BLaER1 (cell line): ENCODE results near the gene TPSG1.
"Not testable (repeated sequence)": the region's sequence is repeated elsewhere in the genome, so short reads cannot be mapped to it uniquely, and the experiment has no call there.

Experiments used
- H3K27ac ChIP-seq: shearing (Covaris generic); formaldehyde crosslinking; 2 replicates; pipeline ENCODE4 v1.8.1; 2022
- H3K27me3 ChIP-seq: shearing (Covaris generic); formaldehyde crosslinking; 2 replicates; pipeline ENCODE4 v1.8.1; 2022
- H3K36me3 ChIP-seq: shearing (Covaris generic); formaldehyde crosslinking; 2 replicates; pipeline ENCODE4 v1.8.1; 2022
- H3K4me1 ChIP-seq: shearing (Covaris generic); formaldehyde crosslinking; 2 replicates; pipeline ENCODE4 v1.8.1; 2022
- H3K4me2 ChIP-seq: shearing (Covaris generic); formaldehyde crosslinking; 2 replicates; pipeline ENCODE4 v1.8.1; 2022
- H3K4me3 ChIP-seq: shearing (Covaris generic); formaldehyde crosslinking; 2 replicates; pipeline ENCODE4 v1.8.1; 2022
- H3K9ac ChIP-seq: shearing (Covaris generic); formaldehyde crosslinking; 2 replicates; pipeline ENCODE4 v1.8.1; 2022
- H3K9me3 ChIP-seq: shearing (Covaris generic); formaldehyde crosslinking; 2 replicates; pipeline ENCODE4 v1.8.1; 2022
- H4K20me1 ChIP-seq: shearing (Covaris generic); formaldehyde crosslinking; 2 replicates; pipeline ENCODE4 v1.8.1; 2022
- Cebpa-rat ChIP-seq: shearing (Covaris generic); IDR thresholded peaks from 2 replicates; pipeline ENCODE4 v1.8.1; 2022

The TPSG1 gene

GRCh38 chr16:1193825-1194581 lies 31.1 kb downstream of the TPSG1 start:
- H3K9ac ChIP-seq, result no peak overlapping the region
- H3K4me2 ChIP-seq, result no peak overlapping the region; the same call in 1 of the 2 replicates
- no peaks in the 10 kb centered on the region for H3K27me3 ChIP-seq
- no peak for TF ChIP-seq Cebpa-rat
- H3K9me3 ChIP-seq, result no peaks in the 10 kb centered on the region
- H3K4me1 ChIP-seq, result peaks cover 45% of the 10 kb centered on the region
- no peak overlapping the region for H3K27ac ChIP-seq
- peaks cover 92% of the 10 kb centered on the region for H4K20me1 ChIP-seq
- no peaks in the 10 kb centered on the region for H3K36me3 ChIP-seq
- no peak overlapping the region for H3K4me3 ChIP-seq

GRCh38 chr16:1193143-1193824 lies 31.8 kb downstream of the TPSG1 start:
- no peak overlapping the region for H3K9ac ChIP-seq
- H4K20me1 ChIP-seq, result peaks cover 96% of the 10 kb centered on the region
- H3K4me2 ChIP-seq, result peak overlapping the region; percentile 3
- H3K4me1 ChIP-seq, result peaks cover 52% of the 10 kb centered on the region
- TF ChIP-seq Cebpa-rat, result no peak
- H3K36me3 ChIP-seq, result no peaks in the 10 kb centered on the region
- H3K9me3 ChIP-seq, result no peaks in the 10 kb centered on the region
- H3K4me3 ChIP-seq, result no peak overlapping the region
- no peaks in the 10 kb centered on the region for H3K27me3 ChIP-seq
- no peak overlapping the region for H3K27ac ChIP-seq

- no peak for TF ChIP-seq Cebpa-rat
- no peak overlapping the region for H3K9ac ChIP-seq
- H4K20me1 ChIP-seq, result peaks cover 96% of the 10 kb centered on the region
- no peak overlapping the region for H3K4me3 ChIP-seq
- peaks cover 59% of the 10 kb centered on the region for H3K4me1 ChIP-seq
- H3K9me3 ChIP-seq, result no peaks in the 10 kb centered on the region
- no peak overlapping the region for H3K27ac ChIP-seq
- H3K27me3 ChIP-seq, result 0 out of 2 replicates have a peak, but pooled peaks cover 6% of the 10 kb centered on the region
- H3K36me3 ChIP-seq, result no peaks in the 10 kb centered on the region
- H3K4me2 ChIP-seq, result peak overlapping the region; percentile 3
Measured at GRCh38 chr16:1192384-1193073, 32.5 kb downstream of the TPSG1 start.

- H3K36me3 ChIP-seq, H3K4me2 ChIP-seq, H3K9ac ChIP-seq, H3K4me3 ChIP-seq, H3K27ac ChIP-seq, H3K27me3 ChIP-seq, H3K9me3 ChIP-seq: not testable (repeated sequence)
- Histone ChIP-seq H3K4me1 (peaks cover 58% of the 10 kb centered on the region), H4K20me1 (peaks cover 96% of the 10 kb centered on the region)
Measured at GRCh38 chr16:1190789-1191188, 34.3 kb downstream of the TPSG1 start.

- H3K4me2 ChIP-seq, result peak overlapping the region; percentile 80
- peaks cover 98% of the 10 kb centered on the region for H4K20me1 ChIP-seq
- H3K36me3 ChIP-seq, result peaks cover 8% of the 10 kb centered on the region; the same call in 1 of the 2 replicates
- no peaks in the 10 kb centered on the region for H3K9me3 ChIP-seq
- 0 out of 2 replicates have a peak, but pooled peaks cover 6% of the 10 kb centered on the region for H3K27me3 ChIP-seq
- H3K4me3 ChIP-seq, result no peak overlapping the region
- H3K27ac ChIP-seq, result no peak overlapping the region
- H3K9ac ChIP-seq, result no peak overlapping the region
- peaks cover 62% of the 10 kb centered on the region for H3K4me1 ChIP-seq
- TF ChIP-seq Cebpa-rat, result no peak
Measured at GRCh38 chr16:1189455-1189854, 35.6 kb downstream of the TPSG1 start.

GRCh38 chr16:1188432-1189189 lies 36.5 kb downstream of the TPSG1 start:
- H3K9me3 ChIP-seq, result no peaks in the 10 kb centered on the region
- no peak overlapping the region for H3K27ac ChIP-seq
- peaks cover 98% of the 10 kb centered on the region for H4K20me1 ChIP-seq
- peak overlapping the region; percentile 80 for H3K4me2 ChIP-seq
- H3K9ac ChIP-seq, result no peak overlapping the region
- H3K27me3 ChIP-seq, result 0 out of 2 replicates have a peak, but pooled peaks cover 6% of the 10 kb centered on the region
- TF ChIP-seq Cebpa-rat, result no peak
- peaks cover 67% of the 10 kb centered on the region for H3K4me1 ChIP-seq
- H3K36me3 ChIP-seq, result peaks cover 8% of the 10 kb centered on the region; the same call in 1 of the 2 replicates
- H3K4me3 ChIP-seq, result no peak overlapping the region

- peaks cover 83% of the 10 kb centered on the region for H3K4me1 ChIP-seq
- not testable (repeated sequence) for H3K27me3 ChIP-seq, H3K27ac ChIP-seq, H3K36me3 ChIP-seq, H3K9me3 ChIP-seq, H3K4me3 ChIP-seq, H3K9ac ChIP-seq, H3K4me2 ChIP-seq
- H4K20me1 ChIP-seq, result peaks cover 98% of the 10 kb centered on the region
Measured at GRCh38 chr16:1185460-1186207, 39.4 kb downstream of the TPSG1 start.

- no peak overlapping the region for H3K27ac ChIP-seq
- peaks cover 98% of the 10 kb centered on the region for H4K20me1 ChIP-seq
- H3K4me2 ChIP-seq, result no peak overlapping the region; the same call in 1 of the 2 replicates
- peaks cover 78% of the 10 kb centered on the region for H3K4me1 ChIP-seq
- no peak overlapping the region for H3K9ac ChIP-seq
- H3K4me3 ChIP-seq, result no peak overlapping the region
- 0 out of 2 replicates have a peak, but pooled peaks cover 6% of the 10 kb centered on the region for H3K27me3 ChIP-seq
- TF ChIP-seq Cebpa-rat, result no peak
- peaks cover 8% of the 10 kb centered on the region; the same call in 1 of the 2 replicates for H3K36me3 ChIP-seq
- no peaks in the 10 kb centered on the region for H3K9me3 ChIP-seq
Measured at GRCh38 chr16:1184980-1185379, 40.1 kb downstream of the TPSG1 start.
